Inflammatory macrophage (primary cell): ENCODE results near the gene XPR1.
"Not testable (repeated sequence)": the region's sequence is repeated elsewhere in the genome, so short reads cannot be mapped to it uniquely, and the experiment has no call there.

Source experiments
- DNase-seq, 2 donors: peaks; one replicate each; pipeline ENCODE4 v3.0.0-alpha.2; 2020 to 2022

XPR1 gene

GRCh38 chr1:180644526-180645192 lies 12.8 kb downstream of the XPR1 start:
- DNase-seq: no peak

- not testable (repeated sequence) for DNase-seq
Measured at GRCh38 chr1:180645261-180645660, 13.4 kb downstream of the XPR1 start.

DNA sequence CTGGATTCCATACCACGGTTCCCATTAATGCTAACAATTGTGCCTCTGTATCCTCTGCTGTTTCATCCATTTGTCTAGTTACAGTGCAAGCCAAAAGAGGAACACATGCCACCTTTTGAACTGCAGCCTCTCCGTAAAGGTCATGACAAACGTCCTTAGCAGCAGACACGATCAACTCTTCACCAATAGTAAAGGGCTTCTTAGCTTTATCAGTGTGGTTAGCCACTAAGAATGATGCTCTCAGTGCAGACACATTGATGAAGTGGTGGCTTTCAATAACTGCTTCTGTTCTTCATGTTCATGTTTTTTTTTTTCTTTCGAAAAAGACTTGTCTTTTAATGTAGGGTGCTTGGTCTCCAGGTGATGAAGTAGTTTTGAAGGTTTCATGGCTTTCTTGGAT lies 14.3 kb downstream of the XPR1 start:
- DNase-seq: no peak

- no peak for DNase-seq
Measured at GRCh38 chr1:180646547-180646946, 14.7 kb downstream of the XPR1 start.

DNA sequence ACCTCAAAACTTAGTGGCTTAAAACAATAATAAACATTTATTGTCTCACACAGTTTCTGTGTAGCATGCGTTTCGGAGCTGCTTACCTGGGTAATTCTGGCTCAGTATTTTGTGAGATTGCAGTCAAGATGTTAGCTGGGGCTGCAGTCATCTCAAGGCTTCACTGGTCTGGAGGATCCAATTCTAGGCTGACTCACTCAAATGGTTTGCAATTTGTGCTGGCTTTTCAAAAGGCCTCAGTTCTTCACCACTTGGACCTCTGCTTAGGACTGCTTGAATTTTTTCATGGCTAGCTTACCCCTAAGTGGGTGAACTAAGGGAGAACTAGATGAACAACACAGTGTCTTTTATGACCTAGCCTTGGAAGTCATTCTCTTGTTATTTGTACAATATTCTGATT lies 21.0 kb downstream of the XPR1 start:
- DNase-seq: no peak

DNA sequence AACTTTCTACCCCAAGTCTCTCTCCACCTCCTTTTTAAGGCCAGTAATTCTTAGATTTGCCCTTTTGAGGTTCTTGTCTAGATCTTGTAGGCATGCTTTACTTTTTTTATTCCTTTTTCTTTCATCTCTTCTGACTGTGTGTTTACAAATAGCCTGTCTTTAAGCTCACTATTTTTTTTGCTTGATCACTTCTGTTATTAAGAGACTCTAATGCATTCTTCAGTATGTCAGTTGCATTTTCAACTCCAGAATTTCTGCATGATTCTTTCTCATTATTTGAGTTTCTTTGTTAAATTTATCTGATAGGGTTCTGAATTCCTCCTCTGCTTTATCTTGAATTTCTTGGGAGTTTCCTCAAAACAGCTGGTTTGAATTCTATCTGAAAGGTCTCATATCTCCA lies 30.9 kb downstream of the XPR1 start:
- no peak for DNase-seq

- DNase-seq: no peak
Measured at GRCh38 chr1:180670681-180671080, 38.9 kb downstream of the XPR1 start.

DNA sequence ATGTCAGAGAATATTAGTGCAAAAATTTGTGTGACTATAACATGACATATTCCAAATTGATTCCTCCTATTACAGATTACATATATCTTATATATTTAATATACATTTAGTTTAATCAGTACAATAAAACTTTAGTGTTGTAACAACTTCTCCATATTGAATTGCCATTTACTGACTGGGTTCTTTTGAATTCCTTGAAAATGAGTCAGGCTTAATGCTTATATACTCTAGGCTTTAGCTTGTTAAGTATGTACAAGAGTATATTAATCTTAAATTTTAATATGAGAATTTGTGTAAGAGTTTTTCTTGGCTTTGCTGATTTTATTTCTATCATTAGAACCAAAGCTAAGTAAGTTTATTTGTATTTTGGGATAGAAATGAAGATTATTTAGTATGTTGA lies 40.3 kb downstream of the XPR1 start:
- DNase-seq: no peak

DNA sequence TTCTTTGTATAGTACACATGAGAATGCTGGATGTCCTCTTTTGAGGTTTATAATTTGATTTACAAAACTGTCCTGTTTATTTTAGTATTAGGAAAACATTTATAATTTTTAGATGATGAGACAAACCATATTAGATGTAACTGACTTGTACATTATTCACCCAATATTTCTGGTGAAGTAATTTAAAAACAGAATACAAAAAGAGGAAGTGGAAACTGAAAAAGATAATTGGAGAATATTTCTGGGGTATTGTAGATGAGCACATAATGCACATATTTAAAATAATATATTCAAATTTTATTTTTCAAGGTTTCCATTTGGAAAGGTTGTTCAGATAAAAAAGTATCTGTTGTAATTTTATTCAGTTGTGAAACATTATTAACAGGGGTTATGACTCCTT lies 40.7 kb downstream of the XPR1 start:
- DNase-seq: no peak

DNA sequence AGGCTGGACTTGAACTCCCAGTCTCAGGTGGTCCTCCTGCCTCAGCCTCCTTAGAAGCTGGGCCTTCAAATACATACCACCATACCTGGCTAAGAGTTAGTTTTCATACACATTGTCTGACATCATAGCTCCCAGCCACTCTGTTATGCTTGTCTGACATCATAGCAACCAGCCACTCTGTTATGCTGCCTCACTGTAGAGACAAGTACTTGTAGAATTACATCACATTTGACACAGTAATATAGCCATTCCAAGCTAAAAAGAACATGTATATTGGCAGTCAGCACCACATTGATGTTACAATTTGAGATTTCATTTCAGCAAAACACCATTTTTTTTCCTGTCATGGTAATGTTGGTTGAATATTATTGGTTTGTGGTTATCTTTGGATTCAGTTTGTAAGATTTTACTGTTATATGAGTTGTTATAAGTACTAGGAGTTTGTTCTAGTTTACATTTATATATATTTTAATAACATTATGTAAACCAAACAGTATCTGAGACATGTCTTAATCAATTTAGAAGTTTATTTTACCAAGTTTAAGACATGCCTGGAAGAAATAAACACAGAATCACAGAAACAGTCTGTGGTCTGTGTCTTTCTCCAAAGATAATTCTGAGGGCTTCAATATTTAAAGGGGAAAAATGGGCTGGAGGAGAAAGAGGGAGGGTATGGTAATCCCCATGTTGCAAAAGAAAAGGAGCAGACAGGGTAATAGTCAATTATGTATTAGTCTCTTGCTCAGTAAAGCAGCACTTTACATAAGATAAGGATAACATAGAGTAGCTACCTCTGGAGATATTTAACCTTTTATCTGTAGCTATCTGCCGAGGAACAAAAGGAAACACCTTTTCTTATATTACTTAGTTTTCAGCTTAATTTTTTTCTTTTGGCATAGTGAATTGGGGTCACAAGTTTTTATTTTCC lies 43.0 kb downstream of the XPR1 start:
- DNase-seq: no peak

GRCh38 chr1:180675586-180675985 lies 43.8 kb downstream of the XPR1 start:
- no peak for DNase-seq

GRCh38 chr1:180680558-180681144 lies 48.8 kb downstream of the XPR1 start:
- DNase-seq: no peak

DNA sequence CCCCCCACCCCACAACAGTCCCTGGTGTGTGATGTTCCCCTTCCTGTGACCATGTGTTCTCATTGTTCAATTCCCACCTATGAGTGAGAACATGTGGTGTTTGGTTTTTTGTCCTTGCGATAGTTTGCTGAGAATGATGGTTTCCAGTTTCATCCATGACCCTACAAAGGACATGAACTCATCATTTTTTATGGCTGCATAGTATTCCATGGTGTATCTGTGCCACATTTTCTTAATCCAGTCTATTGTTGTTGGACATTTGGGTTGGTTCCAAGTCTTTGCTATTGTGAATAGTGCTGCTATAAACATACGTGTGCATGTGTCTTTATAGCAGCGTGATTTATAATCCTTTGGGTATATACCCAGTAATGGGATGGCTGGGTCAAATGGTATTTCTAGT lies 51.3 kb downstream of the XPR1 start:
- DNase-seq: not testable (repeated sequence)

- no peak for DNase-seq
Measured at GRCh38 chr1:180691322-180691913, 59.6 kb downstream of the XPR1 start.

DNA sequence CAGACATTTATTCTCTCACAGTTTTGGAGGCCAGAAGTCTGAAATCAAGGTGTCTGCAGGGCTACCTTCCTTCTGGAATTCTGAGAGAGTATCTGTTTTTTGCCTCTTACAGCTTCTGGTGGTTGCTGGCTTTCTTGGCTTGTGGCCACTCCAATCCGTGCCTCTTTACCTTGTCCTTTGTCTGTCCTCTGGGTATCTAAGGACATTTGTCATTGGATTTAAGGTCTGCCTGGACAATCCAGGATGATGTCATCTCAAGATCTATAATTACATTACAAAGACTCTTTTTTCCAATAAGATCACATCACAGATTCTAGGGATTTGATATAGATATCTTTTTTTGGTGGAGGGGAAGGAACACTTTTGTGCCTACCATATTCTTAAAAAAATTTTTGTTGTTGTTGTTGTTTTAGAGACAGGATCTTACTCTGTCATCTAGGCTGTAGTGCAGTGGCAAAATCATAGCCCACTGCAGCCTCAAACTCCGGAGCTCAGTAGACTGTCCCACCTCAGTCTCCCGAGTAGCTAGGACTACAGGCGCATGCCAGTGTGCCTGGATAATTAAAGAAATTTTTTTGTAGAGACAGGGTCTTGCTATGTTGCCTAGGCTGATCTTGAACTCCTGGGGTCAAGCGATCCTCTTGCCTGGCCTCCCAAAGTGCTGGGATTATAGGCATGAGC lies 61.9 kb downstream of the XPR1 start:
- DNase-seq: no peak

DNA sequence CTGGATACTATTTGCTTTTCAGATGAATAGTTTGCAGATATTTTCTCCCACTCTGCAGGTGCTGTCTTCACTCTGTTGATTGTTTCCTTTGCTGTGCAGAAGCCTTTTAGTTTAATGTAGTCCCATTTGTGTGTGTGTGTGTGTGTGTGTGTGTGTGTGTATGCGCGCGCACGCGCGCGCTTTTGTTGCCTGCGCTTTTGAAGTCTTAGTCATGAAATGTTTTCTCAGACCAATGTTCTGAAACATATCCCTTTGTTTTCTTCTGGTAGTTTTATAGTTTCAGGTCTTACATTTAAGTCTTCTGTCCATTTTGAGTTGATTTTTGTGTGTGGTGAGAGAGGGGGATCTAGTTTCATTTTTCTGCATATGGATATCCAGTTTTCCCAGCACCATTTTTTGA lies 63.5 kb downstream of the XPR1 start:
- DNase-seq: no peak

DNA sequence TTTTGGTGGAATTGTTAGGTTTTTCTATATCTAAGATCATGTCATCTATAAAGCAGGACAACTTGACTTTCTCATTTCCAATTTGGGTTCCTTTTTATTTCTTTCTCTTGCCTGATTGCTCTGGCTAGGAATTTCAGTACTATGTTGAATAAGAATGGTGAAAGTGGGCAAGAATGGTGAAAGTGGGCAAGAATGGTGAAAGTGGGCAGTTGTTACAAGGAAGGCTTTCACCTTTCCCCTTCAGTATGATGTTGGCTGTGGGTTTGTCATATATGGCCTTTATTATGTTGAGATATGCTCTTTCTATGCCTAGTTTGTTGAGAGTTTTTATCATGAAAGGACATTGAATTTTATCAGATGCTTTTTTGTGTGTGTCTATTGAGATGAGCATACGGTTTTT lies 64.5 kb downstream of the XPR1 start:
- no peak for DNase-seq

GRCh38 chr1:180698580-180698979 lies 66.8 kb downstream of the XPR1 start:
- DNase-seq: no peak

DNA sequence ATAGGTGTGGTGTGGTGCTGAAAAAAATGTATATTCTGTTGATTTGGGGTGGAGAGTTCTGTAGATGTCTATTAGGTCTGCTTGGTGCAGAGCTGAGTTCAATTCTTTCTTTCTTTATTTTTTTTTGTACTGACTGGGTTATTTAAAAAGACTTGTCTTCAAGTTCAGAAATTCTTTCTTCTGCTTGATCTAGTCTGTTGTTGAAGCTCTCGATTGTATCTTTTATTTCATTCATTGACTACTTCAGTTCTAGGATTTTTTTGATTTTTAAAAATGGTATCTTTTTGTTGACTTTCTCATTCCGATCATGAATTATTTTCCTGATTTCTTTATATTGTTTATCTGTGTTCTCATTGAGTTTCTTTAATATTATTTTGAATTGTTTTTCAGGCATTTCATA lies 70.6 kb downstream of the XPR1 start:
- not testable (repeated sequence) for DNase-seq

DNA sequence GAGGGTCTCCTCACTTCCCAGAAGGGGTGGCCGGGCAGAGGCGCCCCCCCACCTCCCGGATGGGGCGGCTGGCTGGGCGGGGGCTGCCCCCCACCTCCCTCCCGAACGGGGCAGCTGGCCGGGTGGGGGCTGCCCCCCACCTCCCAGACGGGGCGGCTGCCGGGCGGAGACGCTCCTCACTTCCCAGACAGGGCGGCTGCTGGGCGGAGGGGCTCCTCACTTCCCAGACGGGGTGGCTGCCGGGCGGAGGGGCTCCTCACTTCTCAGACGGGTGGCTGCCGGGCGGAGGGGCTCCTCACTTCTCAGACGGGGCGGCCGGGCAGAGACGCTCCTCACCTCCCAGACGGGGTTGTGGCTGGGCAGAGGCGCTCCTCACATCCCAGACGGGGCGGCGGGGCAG lies 78.9 kb downstream of the XPR1 start:
- not testable (repeated sequence) for DNase-seq

GRCh38 chr1:180711260-180711659 lies 79.4 kb downstream of the XPR1 start:
- not testable (repeated sequence) for DNase-seq

- no peak for DNase-seq
Measured at GRCh38 chr1:180720753-180721152, 88.9 kb downstream of the XPR1 start.

- no peak for DNase-seq
Measured at GRCh38 chr1:180722586-180722985, 90.8 kb downstream of the XPR1 start.
